HG02943 (cell line): Measurements from ENCODE around the gene OR51M1.
"Not testable (repeated sequence)": the region's sequence is repeated elsewhere in the genome, so short reads cannot be mapped to it uniquely, and the experiment has no call there.

ENCODE experiments used
- ATAC-seq: cut with Tn5 transposase; IDR thresholded peaks from one replicate; pipeline ENCODE4 v1.9.1; 2021; ENCODE audit warnings: mild to moderate bottlenecking, low read depth, moderate library complexity; ENCODE audit not compliant: unreplicated experiment

Gene OR51M1

GRCh38 chr11:5383576-5383975, at the start of gene OR51M1:
Gene OR51M1 (plus strand): TSS chr11:5383812. CDS start chr11:5389399, 5,587 bp downstream.
- no peak for ATAC-seq

DNA sequence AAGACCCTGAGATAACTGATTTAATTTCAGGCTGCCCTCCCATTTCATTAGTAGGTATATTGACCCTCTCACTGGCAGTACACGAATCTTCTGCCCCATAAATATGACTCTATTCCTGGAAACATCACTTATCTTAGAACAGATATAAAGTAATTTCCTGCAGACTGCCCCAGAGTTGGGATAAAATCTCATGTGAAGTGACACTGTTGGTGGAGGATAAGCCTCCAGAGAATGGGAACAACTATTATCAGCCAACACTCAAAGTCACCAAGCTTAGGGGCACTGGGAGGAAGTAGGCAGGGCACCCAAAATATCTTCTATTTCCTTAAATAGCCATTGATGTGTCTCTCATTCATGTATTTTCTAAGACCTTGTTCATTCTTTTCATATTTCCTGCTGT, 48.4 kb upstream of the OR51M1 start:
- no peak for ATAC-seq

- no peak for ATAC-seq
Measured at GRCh38 chr11:5336331-5336730, 47.3 kb upstream of the OR51M1 start.

DNA sequence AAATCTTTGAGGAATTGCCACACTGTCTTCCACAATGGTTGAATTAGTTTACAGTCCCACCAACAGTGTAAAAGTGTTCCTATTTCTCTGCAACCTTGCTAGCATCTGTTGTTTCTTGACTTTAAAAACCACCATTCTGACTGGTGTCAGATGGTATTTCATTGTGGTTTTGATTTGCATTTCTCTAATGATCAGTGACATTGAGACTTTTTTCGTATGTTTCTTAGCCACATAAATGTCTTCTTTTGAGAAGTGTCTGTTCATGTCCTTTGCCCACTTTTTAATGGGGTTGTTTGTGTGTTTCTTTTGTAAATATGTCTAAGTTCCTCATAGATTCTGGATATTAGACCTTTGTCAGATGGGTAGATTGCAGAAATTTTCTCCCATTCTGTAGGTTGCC, 46.4 kb upstream of the OR51M1 start:
- ATAC-seq, result not testable (repeated sequence)

DNA sequence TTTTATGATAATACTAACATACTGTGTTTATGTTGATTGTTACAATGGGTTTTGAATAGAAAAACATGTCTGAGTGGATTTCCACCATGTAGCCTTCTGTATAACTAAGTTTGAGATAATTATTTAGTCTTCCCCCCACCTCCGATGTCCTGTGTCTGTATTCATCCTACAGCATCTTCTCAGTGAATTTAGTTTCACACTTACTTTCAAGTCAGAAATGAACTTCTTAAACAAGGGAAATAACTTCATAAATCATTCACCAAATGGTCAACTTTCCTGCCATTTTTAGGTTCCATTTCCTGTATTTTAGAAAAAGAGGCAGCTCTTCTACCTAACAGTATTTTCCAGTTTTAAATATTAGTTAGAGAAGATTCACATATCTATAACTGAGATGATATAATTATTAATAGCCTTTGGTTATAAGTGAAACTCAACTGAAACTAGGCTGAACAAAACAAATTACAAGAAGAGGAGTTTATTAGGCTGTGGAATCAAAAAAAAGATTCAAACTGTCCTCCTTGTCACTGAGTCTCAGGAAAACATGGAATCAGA, 43.8 kb upstream of the OR51M1 start:
- peak; percentile 81 for ATAC-seq

DNA sequence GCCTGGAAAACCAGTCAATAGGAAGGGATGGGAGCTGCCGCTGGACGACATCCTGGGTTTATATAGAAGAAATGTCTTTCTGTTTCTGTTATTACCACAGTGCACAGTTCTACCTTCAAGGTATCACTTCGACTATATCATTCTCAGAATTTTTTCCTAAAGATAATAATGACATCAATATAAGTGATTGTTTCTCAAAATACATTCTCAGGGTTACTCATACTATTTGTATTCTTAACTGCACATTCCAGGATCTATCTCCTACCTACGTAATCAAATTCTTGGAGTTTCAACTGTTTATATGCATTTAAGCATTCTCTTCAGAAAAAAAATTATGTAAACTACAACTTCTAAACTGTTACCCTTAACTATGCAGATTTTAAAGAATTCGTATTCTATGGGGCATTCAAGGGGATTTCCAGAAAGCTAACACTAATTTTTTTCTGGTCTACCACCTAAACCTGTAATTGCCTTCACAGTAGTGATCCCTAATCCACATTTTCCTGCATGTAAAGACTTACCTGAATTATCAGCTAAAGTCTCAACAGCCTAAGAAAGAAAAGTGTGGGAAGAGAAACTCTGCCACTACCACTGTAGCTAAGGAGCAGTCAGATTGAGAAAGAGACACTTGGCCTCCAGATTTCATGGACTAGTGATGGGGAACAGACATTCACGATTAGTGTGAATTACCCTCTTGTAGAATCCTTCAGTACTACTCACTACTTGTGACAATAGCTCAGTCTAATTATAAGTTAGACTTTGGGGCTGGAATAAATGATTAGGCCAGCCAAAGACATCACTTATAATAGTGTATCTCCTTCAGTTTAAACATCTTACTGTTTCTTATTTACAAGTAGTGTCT, 39.9 kb upstream of the OR51M1 start, which contains the start of gene OR51B5:
OR51B5 (minus strand) TSS at position 51 of the 862 bp plus-strand sequence; CDS start at position 51, 0 bp downstream.
- ATAC-seq, result no peak

DNA sequence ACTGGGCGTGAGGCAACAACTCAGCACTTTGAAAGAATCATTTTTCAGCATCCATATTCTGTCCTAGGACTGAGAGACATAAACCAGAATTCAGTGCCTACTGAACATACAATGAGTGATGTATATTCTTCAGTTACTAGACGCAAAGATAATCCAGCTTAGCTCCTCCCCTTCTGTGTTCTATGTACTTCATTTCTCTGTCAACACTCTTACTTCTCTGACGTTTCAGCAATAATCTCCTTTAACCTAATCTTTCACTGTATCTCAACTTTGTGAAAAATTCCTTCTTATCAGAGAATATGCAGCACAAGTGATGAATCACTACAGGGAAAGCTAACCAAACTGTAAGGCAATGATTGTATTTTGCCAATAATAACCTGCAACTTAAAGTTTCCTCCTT, 37.8 kb upstream of the OR51M1 start:
- no peak for ATAC-seq

DNA sequence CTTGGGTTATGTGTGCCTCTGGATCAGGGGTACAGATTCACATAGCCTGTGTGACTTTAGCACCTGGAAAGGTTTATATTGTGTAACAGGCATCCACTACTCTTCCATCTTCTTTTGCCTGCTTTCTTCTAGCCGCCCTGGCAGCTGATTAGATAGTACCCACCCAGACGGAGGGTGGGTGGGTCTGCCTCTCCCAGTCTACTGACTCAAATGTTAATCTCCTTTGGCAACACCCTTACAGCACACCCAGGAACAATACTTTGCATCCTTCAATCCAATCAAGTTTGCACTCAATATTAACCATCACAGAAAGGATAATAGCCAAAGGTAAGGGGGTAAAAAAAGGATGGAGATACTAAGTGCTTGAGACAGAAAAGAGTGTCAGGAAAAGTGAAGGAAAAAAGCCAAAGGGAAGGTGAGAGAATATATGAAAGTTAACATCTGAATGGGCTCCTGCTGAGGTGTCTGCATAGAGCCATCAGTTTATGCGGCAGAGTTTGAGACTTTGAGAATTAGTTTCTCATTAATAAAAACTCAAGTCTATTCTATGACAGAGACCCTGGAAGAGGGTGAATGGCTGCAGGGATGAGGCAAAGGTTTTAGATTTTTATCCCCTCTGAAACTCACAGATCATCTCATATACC, 34.9 kb upstream of the OR51M1 start:
- no peak for ATAC-seq

GRCh38 chr11:5349550-5349949, 34.1 kb upstream of the OR51M1 start:
- ATAC-seq, result no peak

GRCh38 chr11:5351208-5351607, 32.4 kb upstream of the OR51M1 start, which contains the start of gene OR51B6:
Gene OR51B6 (plus strand): TSS chr11:5351508. CDS start chr11:5351508, 0 bp downstream.
- no peak for ATAC-seq

DNA sequence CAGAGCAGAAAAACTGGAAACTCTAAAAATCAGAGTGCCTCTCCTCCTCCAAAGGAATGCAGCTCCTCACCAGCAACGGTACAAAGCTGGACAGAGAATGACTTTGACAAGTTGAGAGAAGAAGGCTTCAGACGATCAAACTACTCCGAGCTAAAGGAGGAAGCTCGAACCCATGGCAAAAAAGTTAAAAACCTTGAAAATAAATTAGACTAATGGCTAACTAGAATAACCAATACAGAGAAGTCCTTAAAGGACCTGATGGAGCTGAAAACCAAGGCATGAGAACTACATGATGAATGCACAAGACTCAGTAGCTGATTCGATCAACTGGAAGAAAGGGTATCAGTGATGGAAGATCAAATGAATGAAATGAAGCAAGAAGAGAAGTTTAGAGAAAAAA, 27.6 kb upstream of the OR51M1 start:
- ATAC-seq, result not testable (repeated sequence)

GRCh38 chr11:5362017-5362625, 21.5 kb upstream of the OR51M1 start:
- ATAC-seq, result no peak

- ATAC-seq, result no peak
Measured at GRCh38 chr11:5363679-5364078, 19.9 kb upstream of the OR51M1 start.

GRCh38 chr11:5364214-5364613, 19.4 kb upstream of the OR51M1 start:
- no peak for ATAC-seq

GRCh38 chr11:5366365-5366764, 17.2 kb upstream of the OR51M1 start:
- ATAC-seq, result not testable (repeated sequence)

GRCh38 chr11:5366856-5367255, 16.8 kb upstream of the OR51M1 start:
- ATAC-seq, result no peak

GRCh38 chr11:5367448-5368074, 16.1 kb upstream of the OR51M1 start:
- no peak for ATAC-seq

DNA sequence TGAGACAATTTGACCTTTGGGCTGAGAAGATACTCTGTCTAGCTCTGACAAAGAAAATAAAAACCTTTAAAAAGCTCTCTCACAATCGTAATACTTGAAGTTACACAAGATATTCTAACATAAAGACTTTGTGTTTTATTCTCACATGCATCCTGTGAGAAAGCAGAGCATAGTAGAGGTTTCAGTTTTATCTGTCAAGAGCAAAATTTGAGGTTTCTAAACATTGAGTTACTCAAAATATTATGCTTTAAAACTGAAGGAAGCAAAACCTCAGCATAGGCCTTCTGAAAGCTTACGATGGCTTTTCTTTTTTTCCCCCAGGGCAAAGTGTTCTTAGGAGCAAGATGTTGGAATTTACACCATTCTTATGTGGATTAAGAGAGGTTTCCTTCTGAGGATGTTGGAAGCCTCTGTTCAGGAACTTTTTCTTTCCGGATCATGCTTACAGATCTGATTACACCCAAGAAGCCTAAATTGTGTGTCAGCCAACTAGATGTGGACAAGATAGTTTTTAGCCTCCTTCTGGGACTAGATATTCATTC, 15.0 kb upstream of the OR51M1 start:
- no peak for ATAC-seq

- no peak for ATAC-seq
Measured at GRCh38 chr11:5369789-5370188, 13.8 kb upstream of the OR51M1 start.

DNA sequence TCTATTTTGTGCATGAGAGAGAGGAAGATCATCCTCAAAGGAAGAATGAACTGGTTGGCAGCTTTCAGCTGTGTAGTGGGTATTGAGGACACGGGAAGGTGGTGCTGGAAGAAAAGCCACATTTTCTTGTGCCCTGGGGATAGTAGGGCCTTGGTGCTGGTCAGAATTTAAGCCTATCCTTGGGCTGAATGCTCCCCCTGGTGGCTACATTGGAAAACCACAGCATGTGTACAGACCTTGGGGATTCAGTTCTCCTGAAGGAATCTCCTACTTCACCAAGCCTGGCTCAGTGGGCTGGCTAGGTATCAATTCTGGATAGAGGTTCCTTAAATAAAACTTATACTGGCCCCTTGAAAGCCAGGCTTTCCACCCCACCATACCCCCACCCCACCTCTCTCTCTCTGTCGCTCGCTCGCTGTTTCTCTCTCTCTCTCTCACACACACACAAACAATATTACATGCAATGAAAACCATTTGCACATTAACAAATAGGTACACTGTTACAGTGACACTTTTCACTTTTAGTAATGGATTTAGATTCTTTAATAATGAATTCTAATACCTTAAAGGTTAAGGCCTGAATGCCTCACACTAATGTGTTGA, 2.8 kb upstream of the OR51M1 start:
- peak; percentile 96 for ATAC-seq
